Retina (tissue), 1 donor: ENCODE measurements around the gene TENM4.
A peak's percentile ranks its signal among the peaks of the same experiment; 100 is the strongest.

Experiments used
- DNase-seq: peaks from one replicate; pipeline ENCODE4 v3.0.0-alpha.2; 2016

The TENM4 gene

DNA sequence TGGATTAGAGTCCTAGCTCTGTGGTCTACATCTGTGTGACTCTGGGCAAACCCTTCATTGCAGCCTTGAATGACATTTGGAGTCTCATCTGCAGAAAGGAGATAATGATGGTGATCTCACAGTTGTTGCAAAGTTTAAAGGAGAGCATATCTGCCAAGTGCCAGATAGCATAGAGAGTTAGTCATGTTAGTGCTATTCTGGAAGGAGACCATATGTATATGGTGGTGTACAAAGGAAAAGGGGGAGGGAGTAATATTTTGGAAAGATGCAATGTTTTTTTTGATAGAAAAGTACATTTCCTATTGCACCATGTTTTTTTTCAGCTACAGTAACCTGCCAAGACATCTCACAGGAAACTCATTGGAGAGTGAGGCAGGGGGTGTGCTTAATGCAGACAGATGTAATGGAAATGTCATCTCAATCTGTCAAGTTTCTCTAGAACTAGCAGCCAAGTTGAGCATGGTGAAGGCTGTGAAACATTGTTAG is 774.1 kb downstream of the TENM4 start:
- DNase-seq, result no peak

DNA sequence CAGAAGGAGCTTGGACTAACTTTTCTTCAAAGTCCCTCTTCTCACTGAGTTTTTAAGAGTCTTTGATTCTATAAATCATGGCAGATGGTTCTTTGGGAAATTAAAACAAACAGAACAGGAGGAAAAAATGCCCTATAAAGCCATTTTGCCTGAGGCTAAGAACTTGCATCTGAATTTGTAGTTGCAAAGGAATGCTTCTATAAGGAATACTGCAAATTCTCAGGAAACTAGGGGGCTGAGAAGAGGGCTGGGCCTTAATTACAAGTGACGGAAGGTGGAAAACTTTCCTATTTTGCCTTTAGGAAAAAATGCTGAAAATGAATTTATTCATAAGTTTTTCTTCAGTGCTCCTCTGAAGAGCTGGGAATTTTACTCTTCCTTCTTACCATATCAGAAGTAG is 776.2 kb downstream of the TENM4 start:
- no peak for DNase-seq

DNA sequence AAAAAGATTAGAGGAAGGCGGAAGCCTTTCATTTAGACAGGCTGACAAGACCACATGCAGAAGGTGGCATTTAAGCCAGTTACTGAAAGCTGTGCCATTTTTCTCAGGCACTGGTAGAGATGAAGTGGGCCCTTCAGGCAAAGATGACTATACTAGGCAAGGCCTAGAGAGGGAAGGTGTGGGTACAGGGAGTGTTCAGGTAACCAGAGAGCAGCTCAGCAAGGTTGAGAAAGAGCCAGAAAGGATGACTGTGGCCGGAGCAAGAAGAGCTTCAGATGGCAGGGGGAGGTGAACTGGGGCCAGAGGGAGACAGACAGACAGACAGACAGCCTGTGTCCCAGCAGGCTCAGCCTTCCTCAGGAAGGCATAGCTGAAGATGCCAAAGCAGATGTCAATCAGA is 778.0 kb downstream of the TENM4 start:
- DNase-seq, result no peak

DNA sequence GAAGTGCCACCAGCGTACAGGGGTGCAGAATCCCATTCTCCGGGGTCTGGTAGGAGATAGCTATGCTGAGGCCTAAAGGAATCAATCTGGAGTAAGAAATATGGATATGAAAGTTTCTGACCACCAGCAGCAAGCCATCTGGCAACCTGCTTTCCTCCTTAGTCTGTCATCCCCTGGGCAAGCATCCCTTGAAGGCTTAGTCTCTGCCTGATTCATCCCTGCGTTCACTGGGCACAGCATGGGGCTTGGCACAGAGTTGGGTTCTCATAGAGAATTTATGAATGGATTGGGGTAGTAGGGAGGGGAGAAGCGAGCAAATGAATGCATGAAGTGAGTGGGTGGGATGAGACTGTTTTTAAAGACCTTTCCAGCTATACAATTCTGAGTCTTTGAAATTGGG is 780.4 kb downstream of the TENM4 start:
- no peak for DNase-seq

DNA sequence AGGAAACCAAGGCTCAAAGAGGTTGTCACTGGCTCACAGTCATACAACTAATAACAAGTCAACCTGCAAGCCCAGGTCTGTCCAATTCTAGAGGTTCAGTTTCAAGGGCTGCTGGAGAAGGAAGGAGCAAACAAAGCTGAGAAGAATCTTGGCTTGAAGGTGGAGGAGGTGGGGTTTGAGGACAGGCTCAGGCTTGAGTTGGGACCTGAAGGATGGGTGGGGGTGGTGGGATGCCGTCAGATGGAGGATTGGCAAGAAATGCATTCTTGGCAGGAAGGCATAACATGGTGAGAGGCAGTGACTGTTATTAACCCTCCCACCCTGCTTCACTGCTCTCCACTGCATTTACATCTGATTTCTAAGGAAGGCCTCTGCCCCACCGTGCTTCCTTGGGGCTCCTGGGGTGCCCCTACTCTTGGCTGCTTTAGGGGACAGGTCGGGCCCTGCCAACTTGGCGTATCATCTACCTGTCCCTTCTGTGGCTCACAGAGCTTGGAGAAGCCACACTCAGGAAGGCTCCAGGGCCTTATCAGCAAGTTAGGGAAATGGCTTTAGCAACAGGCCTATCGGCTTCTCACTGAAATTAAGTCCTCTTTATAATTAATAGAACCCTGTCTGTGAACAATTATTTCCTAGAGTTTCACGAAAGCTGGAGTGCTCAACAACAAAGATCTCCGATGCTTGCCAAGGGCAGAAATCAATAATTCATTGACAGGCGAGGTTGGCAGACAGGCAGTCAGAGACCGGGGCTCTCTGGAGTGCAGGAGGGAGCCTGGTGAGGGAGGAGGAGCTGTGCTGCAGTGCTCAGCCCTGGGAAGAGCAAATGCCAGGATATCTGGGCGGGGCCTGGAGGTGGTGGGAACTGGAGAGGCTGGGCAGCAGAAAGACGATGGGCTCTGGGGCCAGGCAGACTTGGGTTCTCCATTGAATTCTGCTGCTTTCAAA is 781.2 kb downstream of the TENM4 start:
- peak; percentile 54 for DNase-seq

DNA sequence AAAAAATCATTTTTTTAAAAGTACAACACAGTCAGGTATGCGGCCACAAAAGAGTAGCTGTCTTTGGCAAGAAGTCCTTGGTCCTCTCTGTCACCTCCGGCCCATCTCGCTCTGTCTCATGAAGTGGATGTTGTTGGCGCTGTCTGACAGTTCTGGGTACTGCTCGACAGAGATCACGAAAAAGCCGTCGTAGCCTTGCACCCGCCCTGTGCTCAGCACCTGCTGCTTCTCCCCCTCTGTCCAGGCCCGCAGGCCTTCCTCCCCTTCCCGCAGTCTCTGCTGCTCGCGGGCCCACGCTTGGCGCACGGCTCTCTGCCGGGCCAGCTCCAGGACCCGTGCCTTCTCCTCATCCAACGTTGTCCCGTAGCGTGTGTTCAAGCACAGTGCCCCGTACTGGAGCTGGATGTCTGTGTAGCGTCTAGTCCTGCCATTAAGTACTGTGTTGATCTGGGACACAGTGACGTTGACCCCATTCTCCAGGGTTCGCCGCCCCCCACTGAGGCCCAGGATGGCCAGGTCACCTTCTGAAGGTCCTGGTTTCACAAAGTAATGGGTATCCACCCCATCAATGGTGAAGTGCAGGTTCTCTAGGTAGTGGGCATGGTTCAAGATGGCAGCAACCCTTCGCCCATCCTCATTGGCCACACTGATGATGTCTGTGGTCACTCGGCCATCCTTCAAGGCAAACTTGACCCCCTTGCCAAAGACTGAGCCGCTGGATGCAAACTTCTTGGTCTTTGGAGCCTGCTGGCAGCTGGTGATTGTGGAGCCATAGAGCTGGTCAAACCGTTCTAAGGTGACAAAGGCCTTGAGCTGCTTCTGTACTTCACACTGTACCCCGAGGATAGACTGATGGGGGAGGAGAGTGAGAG is 782.6 kb downstream of the TENM4 start:
- no peak for DNase-seq

DNA sequence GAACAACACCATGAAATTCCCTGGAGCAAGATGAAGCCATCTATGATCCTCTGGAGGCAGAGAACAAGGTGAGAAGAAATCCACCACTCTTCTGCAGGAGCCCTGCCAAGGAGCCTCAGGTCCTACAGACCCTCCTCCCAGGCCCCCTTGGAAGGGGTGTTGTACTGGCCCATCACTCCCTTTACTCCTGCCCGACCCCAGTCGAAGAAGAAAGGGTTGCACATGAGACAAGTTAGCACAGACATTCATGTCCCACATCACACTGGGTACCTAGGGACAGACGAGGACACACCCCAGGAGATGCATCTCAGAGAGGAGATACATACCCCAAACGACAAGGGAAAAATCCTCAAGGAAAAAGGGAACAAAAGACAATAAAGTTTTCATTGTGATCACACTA is 783.4 kb downstream of the TENM4 start:
- DNase-seq, result no peak

DNA sequence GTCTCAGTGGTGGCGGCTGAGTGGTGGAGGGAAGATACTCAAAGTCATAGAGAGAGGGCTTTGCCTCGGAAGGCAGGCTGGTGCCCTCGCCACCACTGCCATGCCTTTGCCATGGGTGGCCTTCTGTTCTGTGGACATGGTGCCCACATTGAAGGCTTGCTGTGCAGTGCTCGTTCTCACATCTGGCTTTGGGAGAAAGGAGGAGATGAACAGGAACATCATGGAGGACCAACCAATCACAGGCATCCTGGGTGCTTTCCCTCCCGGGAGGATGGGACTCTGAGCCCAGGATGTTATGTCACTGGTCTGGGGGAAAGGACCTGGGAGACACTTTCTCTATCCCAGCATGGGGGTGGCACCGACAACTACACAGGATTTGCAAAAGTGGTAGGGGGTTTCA is 783.8 kb downstream of the TENM4 start:
- no peak for DNase-seq

DNA sequence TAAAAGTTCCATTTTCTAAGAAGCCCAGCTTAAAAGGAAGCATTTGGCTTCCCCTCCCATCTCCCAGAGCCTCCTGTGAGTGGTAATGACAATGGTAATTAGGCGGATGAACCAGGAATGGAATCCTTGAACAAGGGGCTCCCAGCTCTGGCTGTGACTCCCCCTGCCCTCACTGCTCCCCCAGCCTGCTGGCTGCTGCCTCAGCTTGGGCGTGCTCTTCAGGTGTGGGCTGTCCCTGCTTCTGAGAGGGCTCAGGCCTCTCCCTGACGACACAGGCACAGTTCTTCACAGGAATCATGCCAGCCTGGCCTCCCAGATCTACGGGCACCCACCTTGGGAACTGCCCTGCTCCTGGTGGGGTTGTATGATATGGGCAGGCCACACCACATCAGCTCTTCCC is 784.5 kb downstream of the TENM4 start:
- DNase-seq, result no peak

DNA sequence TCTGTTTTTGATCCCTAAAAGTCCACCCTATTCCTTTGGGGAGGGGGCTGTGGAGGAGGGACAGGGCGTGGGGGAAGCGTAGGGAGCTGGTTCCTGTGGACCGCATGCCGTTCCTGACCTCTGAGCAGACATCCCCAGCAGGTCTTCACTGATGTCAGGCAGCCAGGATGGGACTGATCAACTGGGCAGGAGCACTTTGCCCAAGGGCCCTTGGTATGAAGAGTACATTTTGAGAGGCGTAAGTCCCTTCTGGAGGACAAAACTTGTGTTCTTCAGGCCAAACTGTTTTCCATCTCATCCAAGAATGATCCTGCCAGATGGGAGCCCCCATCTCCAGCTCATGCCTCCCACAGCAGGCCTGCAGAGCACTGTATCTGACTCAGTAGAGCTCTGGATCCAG is 785.3 kb downstream of the TENM4 start:
- DNase-seq, result no peak

DNA sequence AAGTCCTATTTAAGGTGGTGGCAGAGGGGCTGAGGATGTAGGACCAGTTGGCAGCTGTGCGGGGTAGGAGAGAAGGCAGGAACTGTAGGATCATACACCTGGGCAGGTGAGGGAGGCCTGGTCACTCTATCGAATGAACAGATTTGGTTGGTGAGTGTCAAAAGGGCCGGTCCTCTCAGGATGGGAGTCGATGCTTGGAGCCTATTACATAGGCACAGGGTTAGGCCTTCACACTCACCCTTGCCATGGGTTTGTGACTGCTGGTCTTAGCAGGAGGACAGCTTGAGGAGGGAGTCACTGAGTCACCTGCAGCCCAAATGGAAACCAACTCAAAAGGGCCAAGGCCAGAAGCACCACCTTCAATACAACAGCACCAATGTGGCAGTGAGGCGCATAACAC is 786.0 kb downstream of the TENM4 start:
- no peak for DNase-seq

DNA sequence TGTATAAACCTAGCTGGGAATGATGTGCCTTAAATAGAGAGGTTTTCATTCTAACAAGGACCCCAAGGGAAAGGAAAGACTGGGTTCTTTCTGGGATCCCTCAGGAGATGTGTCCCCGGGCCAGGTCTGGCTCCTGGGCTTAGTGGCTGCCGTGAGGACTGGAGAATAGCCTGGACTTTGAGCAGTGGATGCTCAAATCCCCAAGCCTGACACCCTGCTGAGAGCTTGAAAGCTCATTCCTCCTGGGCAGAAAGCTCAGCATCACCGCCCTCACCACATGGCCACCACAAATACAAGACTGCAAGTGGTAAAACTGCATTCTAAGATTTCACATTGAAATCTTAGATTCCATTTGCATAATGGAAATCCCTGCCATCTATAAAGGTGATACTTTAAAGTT is 786.8 kb downstream of the TENM4 start:
- DNase-seq, result no peak

DNA sequence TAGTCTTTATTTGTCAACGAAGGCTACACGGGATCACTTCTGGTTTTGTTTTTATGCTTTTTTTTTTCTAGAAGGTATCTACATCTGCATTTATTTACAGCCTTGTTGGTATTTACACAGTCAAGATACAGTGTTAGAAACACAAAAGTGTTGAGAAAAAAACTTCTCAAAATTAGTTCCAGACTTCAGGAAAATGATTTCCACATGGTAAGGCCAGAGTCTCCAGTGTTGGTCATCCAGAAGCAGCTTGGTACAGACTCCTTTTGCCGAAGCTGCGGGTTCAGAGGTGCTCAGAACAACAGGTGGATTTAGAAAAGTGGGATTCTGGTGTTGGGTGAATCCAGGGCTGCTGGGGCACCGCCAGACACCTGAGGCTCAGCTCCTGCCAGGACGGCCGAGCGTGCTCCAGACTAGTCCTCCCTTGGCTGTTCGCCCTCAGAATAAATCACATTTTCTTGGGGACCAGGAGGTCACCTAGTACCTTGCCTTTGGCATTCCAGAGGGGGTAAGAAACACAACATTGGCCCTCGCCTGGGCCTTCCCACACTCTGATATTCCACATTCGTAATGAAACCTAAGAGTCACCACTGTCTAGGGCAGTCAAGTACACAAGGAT is 787.4 kb downstream of the TENM4 start:
- no peak for DNase-seq

DNA sequence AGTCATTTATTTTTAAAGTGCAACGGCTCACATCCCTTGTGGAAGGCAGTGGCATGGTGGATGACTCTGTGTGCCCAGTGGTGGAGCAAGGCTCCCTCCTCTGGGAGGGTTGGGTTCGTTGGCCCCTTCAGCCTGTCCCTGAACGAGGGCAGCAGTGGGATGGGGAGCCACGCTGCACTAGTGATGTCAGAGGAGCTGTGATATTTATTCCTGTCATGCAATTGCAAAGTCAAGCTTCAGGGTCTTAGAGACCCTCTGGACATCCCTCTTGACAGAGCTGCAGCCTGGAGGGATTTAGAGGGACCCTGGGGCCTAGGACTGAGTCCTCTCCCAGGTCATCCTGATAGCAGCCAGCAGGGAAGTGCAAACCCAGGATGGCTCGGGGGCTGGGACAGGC is 788.0 kb downstream of the TENM4 start:
- no peak for DNase-seq

DNA sequence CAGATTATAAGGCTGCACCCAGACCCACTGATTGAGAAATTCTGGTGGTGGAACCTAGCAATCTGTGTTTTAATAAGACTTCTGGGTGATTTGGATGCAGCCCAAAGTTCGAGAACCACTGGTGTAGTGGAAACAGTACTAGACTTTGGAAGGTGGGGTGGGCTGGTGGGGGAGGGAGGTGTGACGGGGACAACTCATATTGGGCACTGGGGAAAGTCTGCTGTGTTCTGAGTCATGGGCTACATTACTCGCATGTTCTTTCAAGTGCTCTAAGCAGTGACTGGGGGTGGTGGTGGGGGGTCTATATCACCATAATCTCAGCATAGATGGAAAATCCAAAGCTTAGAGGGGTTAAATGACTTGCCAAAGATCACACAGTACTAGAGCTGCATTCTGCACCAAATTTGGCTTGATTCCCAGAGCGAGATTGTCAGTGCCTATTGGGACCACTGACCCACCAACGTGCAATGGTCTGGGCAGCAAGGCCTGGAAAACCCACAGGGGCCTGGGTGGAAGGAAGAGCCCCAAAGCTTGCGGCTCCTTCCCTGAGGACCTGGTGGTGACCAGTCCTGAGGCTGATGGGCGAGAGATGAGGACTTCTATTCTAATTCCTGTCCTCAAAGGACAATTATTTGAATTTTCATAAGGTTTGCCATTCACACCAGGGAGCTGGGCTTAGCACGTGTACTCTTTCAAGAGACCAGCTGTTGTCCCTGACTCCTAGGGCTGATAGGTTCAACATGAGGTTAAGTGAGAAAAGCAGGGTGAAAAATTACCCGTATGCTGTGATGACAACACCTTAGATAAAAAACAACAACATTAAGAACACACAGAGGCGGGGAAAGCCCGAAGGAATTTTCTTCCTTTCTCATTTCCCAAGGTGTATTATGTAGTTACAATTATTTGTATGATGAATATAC is 788.6 kb downstream of the TENM4 start:
- no peak for DNase-seq

DNA sequence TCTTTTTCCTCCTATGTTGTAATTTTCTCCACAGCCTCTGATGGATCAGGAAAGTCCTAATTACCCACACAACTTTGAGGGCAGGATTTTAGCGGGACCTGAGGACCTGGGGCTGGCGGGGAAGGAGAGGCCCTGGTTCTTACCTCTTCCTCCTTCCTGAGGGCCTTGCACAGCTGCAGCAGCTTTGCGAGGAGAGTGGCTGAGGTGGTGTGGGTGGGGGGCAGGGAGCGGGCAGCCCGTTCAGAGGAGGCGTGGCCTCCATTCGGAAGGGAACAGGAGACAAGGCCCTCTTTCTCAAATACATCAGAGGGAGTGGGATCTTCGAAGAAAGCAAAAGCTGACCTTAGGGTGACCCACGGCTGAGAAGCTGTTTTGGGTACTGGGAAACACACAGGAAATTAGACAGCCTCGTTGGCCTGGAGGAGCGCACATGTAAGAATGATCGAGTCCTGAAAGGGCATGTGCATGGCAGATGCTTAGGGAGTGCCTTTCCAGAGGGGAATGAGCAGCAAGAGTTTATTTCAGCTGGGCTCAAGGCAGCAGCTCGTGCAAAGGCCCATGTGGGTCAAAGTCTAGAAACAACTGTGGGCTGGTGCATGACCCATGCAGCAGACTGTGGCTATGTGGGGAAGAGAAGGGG is 789.6 kb downstream of the TENM4 start:
- peak; percentile 56 for DNase-seq

DNA sequence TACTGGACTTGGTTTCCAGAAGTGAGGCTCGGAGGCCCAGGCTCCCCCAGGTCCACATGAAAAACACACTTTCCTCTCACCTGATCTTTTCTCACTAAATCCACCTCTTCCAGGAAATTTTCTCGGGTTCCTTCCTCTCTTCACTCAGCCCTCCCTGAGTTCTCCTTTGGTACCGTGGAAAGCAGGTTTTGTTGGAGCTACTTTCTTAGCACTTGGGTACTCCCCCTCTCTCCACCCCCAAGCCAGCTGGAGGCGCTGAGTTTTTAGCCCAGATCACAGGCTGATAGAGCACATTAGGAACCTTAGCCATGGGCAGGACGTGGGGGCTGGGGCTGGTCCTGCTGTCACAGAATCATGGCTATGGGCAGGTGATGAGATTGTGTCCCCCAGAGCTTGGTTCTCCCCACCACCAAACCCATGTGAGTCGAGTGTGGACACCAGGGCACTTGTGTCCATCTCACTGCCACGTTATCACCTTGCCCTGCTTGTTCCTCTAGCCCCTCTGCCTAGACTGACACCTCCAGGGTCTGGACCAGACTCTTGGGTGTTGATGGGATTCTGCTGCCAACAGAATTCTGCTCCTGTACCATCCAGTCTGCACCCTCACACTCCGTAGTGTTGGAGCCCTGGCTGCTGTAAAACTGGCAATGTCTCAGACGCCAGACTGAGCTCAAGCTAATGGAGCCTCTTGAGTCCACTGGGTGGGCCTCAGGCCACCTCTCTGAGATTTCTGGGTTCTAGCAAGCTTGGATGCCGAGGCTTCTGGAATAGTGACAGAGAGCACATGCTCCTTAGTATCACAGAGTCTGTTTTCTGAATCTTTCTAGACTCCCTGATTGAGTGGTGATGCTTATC is 791.2 kb downstream of the TENM4 start:
- DNase-seq, result no peak

DNA sequence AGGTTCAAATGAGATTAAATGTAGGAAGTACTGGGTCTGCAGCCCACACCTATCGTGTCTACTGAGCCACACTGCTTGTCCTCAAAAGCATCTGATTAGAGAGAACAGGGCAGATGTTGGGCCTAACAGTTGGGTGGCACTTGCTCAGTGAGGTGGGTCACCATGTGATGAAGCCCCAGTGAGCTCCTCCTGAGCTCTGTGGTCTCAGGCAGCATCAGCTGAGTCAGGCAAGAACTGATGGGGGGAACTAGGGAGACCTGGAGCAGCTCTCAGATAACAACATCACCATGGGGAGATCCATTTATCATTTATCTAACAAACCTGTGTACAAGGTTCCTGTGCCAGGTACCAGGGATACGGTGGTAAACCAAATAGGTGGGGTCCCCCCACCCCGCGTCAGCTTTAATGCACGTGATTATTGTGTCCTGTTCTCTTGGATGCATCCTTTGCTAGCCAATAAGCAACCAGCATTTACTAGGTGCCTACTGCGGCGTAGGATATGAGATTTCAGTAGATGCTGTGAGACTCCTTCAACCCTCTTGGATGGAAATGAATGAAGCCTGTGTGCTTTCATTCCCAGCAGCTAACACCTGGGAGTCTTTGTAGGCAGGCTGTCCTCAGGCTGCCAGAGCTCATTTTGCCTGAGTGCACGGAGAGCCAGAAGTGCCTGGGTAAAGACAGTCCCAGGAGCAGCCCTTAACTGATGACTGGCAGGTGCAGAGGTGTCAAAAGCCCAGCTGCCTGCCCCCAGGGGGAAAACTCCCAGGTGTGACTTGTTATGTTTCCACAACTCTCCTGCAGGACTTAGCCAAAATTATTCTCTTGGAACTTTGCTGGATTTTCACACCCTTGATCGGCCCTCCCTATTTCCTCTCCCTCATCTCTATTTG is 792.6 kb downstream of the TENM4 start:
- DNase-seq, result no peak

DNA sequence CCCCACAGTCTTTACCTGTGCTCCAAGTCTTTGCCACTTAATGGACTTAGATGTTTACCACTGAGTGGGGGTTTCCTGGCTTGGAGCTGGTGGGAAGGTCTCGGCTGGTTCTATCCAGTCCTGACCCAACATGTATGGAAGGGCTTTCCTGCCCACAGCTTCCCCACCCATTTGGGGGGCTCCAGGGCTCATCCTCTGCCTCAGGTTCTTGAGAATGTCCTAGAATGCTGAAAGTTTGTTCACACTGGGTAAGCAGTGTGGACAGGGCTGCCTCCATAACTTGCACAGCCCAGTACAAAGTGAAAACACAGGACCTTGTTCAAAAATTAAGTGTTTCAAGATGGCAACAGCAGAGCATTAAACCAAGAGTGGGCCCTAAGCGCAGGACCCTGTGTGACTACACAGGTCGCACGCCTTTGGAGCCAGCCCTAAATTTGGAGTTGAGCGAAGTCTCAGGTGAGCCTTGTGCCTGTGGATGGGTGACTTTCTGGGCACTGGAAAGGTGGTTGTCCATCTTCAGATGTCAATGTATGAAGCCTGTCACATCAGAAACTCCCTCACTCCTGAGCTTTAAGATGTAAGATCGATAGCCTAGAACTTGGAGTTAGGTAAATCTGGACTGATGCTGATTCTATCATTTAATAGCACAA is 793.4 kb downstream of the TENM4 start:
- no peak for DNase-seq
